ENCODE measurements around the gene SLC13A3.

The SLC13A3 gene

DNA sequence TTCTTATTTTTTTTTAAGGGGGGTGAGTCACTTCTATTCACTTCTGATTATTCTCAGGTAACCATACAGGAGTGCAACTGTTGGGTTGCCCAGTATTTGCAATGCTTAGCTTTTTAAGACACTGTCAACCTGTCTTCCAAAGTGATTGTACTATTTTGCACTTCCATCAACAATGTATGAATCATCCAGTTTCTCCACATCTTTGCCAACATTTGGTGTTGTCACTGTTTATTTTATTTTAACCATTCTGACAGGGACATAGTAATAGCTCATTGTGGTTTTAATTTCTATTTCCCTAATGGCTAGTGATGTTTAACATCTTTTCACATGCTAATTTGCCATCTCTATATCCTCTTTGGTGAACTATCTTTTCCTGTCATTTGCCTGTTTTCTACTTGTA lies 1.4 kb upstream of the SLC13A3 start:
- DNase-seq (ENCODE audit: low read depth in 2 of 2), result no peak

- no peak for DNase-seq (ENCODE audit: low read depth in 2 of 2)
Measured at GRCh38 chr20:46650575-46651090, 626 bp downstream of the SLC13A3 start.

- no peak for DNase-seq (ENCODE audit: low read depth in 2 of 2)
Measured at GRCh38 chr20:46649965-46650542, 1.2 kb downstream of the SLC13A3 start.

DNA sequence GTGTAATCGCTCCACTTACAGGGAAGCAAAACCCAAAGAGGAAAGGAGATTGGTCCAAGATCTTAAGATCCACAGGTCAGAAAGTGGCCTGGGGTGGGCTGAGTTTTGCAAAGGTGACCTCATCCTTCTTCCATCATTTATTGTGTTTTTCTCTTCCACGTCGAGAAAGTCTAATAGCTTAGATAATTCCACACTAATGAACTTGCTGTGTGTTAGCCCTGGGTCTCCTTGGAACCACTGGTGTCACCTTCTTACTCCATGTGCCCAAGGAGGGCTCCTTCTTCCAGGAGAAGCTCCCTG lies 1.7 kb downstream of the SLC13A3 start:
- no peak for DNase-seq (ENCODE audit: low read depth in 2 of 2)

DNA sequence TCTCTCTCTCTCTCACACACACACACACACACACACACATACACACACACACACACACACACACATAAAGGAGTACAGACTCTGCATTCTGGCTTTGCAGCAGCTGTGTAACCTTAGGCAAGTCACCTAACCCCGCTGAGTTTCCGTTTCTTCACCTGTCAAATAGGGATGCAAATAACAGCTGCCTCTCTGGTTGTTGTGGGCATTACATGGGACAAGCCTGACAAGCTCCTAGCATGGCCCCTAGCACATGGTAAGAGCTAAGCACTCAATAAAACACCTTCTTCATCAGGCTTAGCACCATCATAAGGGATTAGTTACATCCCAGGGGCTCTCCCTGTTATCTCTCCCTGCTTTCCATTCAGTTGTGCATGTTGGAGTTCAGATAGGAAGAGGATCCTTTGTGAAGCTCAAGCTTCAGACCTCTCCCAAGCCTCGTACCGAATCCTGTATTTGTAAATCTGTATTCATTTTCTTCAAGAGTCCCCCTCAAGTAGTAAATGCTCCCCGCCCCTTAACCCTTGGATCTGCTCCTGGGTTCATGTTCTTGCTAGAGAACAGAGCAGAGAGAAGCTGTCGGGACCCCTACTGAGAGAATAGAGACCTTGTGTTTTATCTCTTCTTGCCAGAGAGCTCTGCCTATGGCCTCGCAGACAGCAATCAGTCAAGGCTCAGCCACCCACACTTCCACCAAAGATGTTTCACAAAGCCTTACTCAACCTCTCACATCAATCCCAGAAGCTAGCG lies 2.2 kb downstream of the SLC13A3 start:
- no peak for DNase-seq (ENCODE audit: low read depth in 2 of 2)

DNA sequence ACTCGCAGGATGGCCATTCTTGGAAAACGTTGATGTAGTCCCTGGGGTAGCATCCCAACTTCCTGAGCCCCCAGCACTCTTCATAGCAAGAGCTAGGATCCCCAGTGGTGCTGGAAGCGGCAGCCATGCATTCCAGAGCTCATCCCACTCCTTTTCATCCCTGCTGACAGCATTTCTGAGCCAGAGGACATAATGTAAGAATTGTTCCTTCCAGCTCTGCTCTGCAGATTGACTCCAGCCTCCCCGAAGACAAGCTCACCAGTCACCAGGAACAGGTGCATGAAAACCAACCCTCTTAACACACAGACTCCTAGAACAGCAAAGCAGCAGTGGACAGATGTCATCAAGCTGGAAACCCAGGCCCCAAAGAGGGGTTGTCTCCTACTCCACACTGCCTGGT lies 3.8 kb downstream of the SLC13A3 start:
- no peak for DNase-seq (ENCODE audit: low read depth in 2 of 2)

DNA sequence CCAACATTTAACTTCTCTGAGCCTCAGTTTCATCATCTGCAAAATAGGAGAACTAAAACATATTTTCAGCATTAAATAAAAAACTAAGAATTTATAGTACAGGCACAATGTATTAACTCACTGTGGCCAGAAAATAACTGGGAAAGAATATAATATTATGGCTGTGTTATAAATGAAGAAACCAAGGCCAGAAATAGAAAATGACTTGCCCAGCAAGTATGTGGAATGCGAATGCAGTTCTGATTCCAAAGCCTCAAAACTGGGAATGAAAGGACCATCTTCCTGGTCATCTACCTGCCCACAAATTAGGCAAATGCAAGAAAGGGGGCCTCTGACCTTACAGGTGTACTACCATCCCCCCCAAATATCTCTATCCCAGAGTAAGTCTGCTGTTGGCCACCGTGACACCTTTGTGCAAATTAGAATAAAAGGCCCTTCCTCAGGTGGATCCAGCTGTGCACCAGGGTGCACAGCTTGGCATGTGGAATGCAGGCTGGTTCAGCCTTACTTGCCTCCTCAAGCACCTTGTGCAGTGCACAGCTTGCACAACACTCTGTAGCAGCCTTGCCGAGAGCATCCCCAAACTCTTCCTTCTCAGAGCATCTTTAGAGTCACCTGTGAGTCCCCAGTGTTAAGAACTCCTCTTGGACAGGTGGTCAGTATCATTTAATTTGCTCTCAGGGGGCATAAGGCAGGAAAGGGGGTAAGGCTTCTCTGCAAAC lies 4.4 kb downstream of the SLC13A3 start:
- no peak for DNase-seq (ENCODE audit: low read depth in 2 of 2)

- DNase-seq (ENCODE audit: low read depth in 2 of 2), result no peak
Measured at GRCh38 chr20:46646122-46646521, 5.1 kb downstream of the SLC13A3 start.

DNA sequence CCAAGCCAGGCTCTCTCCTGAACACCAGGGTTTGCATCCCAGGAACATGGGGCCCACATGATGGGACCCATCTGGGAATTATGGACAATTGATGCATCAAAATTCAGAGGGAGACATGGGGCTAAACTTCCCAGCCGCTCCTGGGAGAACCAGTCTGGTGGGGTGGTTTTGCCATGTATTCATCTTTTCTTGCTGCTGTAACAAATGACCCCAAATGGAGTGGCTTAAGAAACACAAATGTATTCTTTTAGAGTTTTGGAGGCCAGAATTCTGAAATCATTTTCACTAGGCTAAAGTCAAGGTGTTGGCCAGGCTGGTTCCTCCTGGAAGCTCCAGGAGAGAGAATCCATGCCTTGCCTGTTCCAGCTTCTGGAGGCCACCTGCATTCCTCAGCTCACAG lies 6.5 kb downstream of the SLC13A3 start:
- no peak for DNase-seq (ENCODE audit: low read depth in 2 of 2)

GRCh38 chr20:46644160-46644559 lies 7.1 kb downstream of the SLC13A3 start:
- DNase-seq (ENCODE audit: low read depth in 2 of 2), result no peak

DNA sequence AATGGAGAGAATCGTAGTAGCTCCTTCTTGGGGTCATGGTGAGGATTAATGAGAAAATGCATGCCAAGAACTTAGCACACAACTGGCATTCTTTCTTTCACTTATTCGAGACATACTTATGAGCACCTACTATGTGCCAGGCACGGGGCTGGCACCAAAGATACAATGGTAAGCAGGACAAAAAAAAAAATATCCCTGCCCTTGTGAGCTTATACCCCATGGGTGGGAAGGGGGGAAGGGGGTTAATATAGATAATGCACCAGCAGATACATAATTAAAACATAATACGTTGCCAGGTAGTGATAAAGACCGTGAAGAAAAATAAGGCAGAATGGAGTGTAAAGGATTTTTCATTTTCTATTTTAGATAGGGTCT lies 8.3 kb downstream of the SLC13A3 start:
- DNase-seq (ENCODE audit: low read depth in 2 of 2), result no peak

GRCh38 chr20:46642265-46642968 lies 8.8 kb downstream of the SLC13A3 start:
- DNase-seq (ENCODE audit: low read depth in 2 of 2), result no peak

GRCh38 chr20:46641424-46641823 lies 9.8 kb downstream of the SLC13A3 start:
- DNase-seq (ENCODE audit: low read depth in 2 of 2), result no peak

GRCh38 chr20:46640536-46641311 lies 10.5 kb downstream of the SLC13A3 start:
- DNase-seq (ENCODE audit: low read depth in 2 of 2), result no peak

GRCh38 chr20:46640044-46640443 lies 11.2 kb downstream of the SLC13A3 start:
- no peak for DNase-seq (ENCODE audit: low read depth in 2 of 2)

DNA sequence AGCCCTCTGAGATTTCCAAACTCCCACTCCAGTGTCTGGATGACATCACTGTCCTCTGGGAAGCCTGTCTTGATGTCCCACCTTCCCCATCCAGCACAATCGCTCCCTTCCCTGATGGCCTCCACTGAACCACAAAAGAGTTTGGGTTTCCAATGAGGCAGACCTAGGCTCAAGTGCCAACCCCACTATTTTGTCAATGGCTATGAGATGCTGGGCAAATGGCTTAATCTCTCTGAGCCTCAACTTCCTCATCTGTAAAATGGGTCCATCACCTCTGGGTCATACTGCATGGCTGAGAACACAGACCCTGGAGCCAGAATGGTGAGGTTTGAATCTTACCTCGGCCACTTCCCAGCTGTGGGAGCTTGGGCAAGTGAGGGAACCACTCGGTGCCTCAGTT lies 11.7 kb downstream of the SLC13A3 start:
- no peak for DNase-seq (ENCODE audit: low read depth in 2 of 2)

DNA sequence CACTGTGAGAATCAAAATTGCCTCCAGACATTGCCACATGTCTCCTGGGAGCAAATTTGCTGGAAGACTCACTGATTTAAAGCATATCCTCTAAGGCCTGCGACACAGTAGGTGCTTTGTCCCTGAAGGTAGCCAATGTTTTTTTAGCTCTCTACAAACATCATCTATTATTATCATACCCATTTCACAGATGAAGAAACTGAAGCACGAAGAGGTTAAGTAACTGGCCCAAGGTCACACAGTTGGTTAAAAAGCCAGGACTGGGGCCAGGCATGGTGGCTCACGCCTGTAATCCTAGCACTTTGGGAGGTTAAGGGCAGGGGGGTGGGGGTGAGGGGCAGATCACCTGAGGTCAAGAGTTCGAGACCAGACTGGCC lies 12.4 kb downstream of the SLC13A3 start:
- DNase-seq (ENCODE audit: low read depth in 2 of 2), result no peak

DNA sequence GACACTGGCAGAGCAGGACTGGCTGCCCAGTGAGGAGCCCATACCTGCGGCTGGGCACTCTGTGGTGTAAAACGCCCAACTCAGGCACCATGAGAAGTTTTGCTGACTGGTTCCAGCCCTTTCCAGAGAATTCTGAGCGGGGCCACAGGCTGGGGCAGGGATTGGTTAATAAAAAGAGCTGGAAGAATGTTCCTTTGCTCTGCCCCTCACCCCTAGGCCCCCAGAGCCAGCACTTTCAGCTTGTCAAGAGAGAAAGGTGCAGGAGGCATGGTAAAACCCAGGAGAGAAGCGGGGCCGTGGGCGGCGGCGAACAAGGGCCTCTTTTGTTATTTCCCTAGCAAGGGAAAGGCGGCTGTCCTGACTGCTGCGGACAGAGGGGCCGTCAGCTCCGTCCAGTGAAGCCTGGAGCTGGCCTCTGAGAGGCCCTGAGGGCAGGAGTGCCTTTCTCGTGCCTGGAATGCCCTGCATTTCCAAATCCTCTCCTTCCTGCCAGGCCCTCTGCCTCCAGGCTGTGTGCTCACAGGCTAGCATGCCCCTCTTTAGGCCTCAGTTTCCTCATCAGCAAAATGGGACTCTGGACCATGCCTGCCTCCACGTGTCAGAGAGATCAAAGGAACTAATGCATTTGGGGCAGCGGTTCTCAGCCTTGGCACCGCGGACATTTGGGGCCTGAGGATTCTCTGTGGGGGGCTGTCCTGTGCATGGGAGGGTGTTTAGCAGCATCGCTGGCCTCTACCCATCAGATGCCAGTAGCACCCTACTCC lies 12.9 kb downstream of the SLC13A3 start:
- no peak for DNase-seq (ENCODE audit: low read depth in 2 of 2)

GRCh38 chr20:46637427-46638133 lies 13.7 kb downstream of the SLC13A3 start:
- no peak for DNase-seq (ENCODE audit: low read depth in 2 of 2)

GRCh38 chr20:46637020-46637419 lies 14.2 kb downstream of the SLC13A3 start:
- DNase-seq (ENCODE audit: low read depth in 2 of 2), result no peak
